Loucy (cell line): ENCODE results near the gene IL18R1.

ENCODE experiments used
- EZH2phosphoT487 ChIP-seq: fragments of 200-600 bp; IDR thresholded peaks from 2 replicates; pipeline ENCODE4 v1.6.1; 2018; ENCODE audit warnings: antibody characterized with exemption, mild to moderate bottlenecking, moderate library complexity, borderline replicate concordance
- TF ChIP-seq, protein P1 (sequence below): fragments of 200-600 bp; sonication (generic); conservative IDR thresholded peaks from 2 replicates; pipeline ENCODE4 v1.5.1; 2014; ENCODE audit warnings: mild to moderate bottlenecking, antibody characterized with exemption, low read length

DNA sequence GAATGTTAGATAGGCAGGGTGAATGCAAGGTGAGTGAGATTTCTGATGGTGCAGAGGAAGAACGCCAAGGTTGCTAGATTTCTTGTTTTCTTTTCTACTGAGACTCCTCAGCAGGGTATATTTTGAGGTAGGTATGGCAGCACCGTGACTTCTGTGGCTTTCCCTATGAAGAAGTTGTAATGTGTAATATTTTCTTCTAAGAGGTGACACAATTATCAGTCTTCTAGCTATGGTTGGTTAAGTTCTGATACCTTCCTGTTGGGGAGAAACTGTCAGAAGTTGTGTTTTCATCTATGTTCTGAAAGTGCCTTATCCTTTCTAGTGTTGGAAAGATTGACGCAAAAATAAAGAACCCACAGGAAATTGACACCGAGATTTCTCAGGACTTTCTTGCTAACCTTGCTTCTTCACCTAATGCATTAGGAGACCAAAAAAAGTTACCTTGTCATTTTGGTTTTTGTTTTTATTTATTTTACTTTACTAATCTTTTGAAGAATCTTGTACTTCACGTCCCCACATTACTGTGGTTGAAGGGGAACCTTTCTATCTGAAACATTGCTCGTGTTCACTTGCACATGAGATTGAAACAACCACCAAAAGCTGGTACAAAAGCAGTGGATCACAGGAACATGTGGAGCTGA is 11.9 kb downstream of the IL18R1 start:
- TF ChIP-seq, protein P1, sequence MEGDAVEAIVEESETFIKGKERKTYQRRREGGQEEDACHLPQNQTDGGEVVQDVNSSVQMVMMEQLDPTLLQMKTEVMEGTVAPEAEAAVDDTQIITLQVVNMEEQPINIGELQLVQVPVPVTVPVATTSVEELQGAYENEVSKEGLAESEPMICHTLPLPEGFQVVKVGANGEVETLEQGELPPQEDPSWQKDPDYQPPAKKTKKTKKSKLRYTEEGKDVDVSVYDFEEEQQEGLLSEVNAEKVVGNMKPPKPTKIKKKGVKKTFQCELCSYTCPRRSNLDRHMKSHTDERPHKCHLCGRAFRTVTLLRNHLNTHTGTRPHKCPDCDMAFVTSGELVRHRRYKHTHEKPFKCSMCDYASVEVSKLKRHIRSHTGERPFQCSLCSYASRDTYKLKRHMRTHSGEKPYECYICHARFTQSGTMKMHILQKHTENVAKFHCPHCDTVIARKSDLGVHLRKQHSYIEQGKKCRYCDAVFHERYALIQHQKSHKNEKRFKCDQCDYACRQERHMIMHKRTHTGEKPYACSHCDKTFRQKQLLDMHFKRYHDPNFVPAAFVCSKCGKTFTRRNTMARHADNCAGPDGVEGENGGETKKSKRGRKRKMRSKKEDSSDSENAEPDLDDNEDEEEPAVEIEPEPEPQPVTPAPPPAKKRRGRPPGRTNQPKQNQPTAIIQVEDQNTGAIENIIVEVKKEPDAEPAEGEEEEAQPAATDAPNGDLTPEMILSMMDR = no peak
- no peak for TF ChIP-seq EZH2phosphoT487
